ENCODE results near the gene SPCS1. TPM values are rescaled to one million over a fixed set of nuclear protein-coding genes. Genes with fewer than 3 reads are reported as not detected.
"Not testable (repeated sequence)": the region's sequence is repeated elsewhere in the genome, so short reads cannot be mapped to it uniquely, and the experiment has no call there.

The SPCS1 gene
- total and polyA plus RNA-seq, 7 donors: 55.7 to 133 (median 85.6) TPM

DNA sequence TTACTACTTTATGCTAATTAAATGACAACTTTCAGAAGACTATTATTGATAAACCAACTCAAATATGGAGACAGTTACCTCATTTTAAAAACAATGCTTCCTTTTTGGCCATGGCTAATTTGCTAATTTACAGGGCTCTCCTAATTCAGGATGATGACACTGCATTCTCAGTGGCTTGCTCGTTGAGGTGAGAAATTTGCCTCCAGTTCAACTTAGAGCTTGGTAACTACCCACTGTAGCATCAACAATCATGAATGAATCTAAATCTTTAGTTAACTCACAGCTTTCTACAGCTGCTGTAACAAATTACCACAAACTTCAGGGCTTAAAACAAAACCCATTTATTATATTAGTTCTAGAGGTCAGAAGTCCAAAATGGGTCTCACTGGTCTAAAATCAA lies 34.2 kb upstream of the SPCS1 start:
- Histone ChIP-seq H3K27me3 (ENCODE audit: insufficient read depth in 3 of 3, low read length in 2 of 3) (no peaks in the 10 kb centered on the region), H3K4me3 (no peak overlapping the region), H3K9me3 (no peaks in the 10 kb centered on the region), H3K27ac (peak overlapping the region; percentile 57), H3K4me1 (peaks cover 7% of the 10 kb centered on the region), H3K36me3 (ENCODE audit: insufficient read depth in 1 of 2, low read depth in 1 of 2) (peaks cover 14 to 97% of the 10 kb centered on the region in 2 donors)
- intact Hi-C loops (cut with DNase I): loop anchor here (2.0 to 10.0 kb wide), 2 partner anchors 63 to 187 kb away; no protein-coding TSS in a partner anchor
- no peak for ATAC-seq
- TF ChIP-seq, protein P1, sequence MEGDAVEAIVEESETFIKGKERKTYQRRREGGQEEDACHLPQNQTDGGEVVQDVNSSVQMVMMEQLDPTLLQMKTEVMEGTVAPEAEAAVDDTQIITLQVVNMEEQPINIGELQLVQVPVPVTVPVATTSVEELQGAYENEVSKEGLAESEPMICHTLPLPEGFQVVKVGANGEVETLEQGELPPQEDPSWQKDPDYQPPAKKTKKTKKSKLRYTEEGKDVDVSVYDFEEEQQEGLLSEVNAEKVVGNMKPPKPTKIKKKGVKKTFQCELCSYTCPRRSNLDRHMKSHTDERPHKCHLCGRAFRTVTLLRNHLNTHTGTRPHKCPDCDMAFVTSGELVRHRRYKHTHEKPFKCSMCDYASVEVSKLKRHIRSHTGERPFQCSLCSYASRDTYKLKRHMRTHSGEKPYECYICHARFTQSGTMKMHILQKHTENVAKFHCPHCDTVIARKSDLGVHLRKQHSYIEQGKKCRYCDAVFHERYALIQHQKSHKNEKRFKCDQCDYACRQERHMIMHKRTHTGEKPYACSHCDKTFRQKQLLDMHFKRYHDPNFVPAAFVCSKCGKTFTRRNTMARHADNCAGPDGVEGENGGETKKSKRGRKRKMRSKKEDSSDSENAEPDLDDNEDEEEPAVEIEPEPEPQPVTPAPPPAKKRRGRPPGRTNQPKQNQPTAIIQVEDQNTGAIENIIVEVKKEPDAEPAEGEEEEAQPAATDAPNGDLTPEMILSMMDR (IDR thresholded peaks at IDR 0.05): no peak
- DNase-seq: no peak
- 35 to 61% (median 45%) methylated on average over 1 of the region's 1 CpG for WGBS, 3 donors

DNA sequence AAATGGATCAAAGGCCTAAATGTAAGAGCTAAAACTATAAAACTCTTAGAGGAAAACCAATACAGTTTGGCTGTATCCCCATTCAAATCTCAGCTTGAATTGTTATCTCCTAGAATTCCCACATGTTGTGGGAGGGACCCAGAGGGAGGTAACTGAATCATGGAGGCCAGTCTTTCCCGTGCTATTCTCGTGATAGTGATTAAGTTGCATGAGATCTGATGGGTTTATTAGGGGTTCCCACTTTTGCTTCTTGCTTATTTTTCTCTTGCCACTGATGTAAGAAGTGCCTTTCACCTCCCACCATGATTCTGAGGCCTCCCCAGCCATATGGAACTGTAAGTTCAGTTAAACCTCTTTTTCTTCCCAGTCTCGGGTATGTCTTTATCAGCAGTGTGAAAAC lies 29.7 kb upstream of the SPCS1 start:
- H3K4me3 ChIP-seq; DNase-seq; ATAC-seq; H3K27ac ChIP-seq; H3K4me1 ChIP-seq; H3K27me3 ChIP-seq (ENCODE audit: insufficient read depth in 3 of 3, low read length in 2 of 3); H3K9me3 ChIP-seq: not testable (repeated sequence)
- intact Hi-C loops (cut with DNase I): loop anchor here in 1 of 2 donors (10.0 kb wide), 1 partner anchor 191 kb away; no protein-coding TSS in a partner anchor
- H3K36me3 ChIP-seq (ENCODE audit: insufficient read depth in 1 of 2, low read depth in 1 of 2): peaks cover 22 to 91% of the 10 kb centered on the region in 2 donors
- WGBS, 3 donors: 70 to 72% (median 71%) methylated on average over 3 of the region's 3 CpGs

DNA sequence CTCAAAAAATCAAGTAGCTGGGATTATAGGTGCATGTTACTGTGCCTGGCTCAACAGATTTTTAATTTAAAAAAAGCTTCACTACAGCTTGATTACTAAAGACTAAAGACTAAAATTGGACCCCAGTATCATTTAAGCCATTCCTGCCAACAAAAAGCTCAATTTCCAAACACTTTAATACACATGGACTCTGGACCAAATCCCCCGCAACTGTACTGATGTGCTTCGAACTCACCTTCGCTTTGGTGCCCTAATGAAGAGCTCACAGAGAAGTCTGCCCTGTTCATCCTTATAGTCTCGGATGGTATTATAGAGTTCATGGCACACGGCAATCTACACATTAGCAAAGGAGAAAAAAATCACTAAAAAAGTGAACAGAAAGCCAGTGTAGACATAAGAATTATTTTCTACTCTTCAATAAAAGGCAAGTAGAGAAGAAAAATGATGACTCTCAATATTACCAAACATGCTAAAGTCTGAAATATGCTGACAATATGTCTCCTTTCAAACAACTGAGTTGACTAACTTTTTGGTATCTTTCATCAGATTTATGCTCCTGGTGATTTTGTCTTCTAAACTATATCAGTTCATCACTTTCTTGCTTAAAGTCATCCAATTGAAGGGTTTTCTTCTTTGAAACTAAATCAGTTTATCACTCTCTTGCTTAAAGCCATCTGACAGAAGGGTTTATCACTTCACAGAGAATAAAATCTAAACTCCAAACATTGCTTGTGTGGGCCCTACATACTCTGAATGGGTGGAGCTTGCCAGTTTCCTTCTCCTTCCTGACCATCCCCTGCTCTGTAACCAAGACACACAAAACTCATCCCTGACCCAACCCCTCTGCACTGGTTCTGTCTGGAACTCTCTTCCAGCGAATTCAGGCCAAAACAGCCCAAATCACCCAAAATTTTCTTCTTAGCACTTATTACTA lies 27.4 kb upstream of the SPCS1 start:
- WGBS, 3 donors: 96 to 97% (median 97%) methylated on average over 6 of the region's 6 CpGs

DNA sequence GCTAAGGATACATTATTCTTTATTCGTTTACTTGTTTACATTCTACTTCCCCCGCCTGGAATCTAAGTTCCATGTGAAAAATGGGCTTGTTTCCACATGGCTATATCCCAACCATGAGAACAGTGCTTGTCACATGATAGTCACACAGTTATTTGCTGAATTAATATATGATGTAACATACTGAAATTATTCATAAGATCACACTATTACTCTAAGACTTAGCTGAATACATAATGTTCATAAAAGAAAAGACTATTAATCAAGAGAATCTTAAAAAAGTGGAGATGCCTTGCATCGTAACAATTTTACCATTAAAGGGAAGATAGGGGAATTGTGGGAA lies 26.7 kb upstream of the SPCS1 start:
- no peak overlapping the region for H3K27ac ChIP-seq
- H3K27me3 ChIP-seq (ENCODE audit: insufficient read depth in 3 of 3, low read length in 2 of 3): no peaks in the 10 kb centered on the region
- peaks cover 18 to 71% of the 10 kb centered on the region in 2 donors for H3K36me3 ChIP-seq (ENCODE audit: insufficient read depth in 1 of 2, low read depth in 1 of 2)
- H3K9me3 ChIP-seq: no peaks in the 10 kb centered on the region
- DNase-seq: no peak
- intact Hi-C loops (cut with DNase I): loop anchor here in 1 of 2 donors (10.0 kb wide), 1 partner anchor 194 kb away; no protein-coding TSS in a partner anchor
- 77 to 82% (median 80%) methylated on average over 3 of the region's 3 CpGs for WGBS, 3 donors
- ATAC-seq: no peak
- no peak overlapping the region for H3K4me3 ChIP-seq
- TF ChIP-seq, protein P1 (IDR thresholded peaks at IDR 0.05): no peak
- H3K4me1 ChIP-seq: peaks cover 27% of the 10 kb centered on the region

More for the DNA sequence above, 27.4 kb upstream of the SPCS1 start:
- H3K36me3 ChIP-seq (ENCODE audit: insufficient read depth in 1 of 2, low read depth in 1 of 2): peaks cover 18 to 77% of the 10 kb centered on the region in 2 donors
- peaks cover 22% of the 10 kb centered on the region for H3K4me1 ChIP-seq
- DNase-seq (no peak), ATAC-seq (no peak)
- no peaks in the 10 kb centered on the region for H3K9me3 ChIP-seq
- H3K27me3 ChIP-seq (ENCODE audit: insufficient read depth in 3 of 3, low read length in 2 of 3): no peaks in the 10 kb centered on the region
- no peak overlapping the region for H3K4me3 ChIP-seq
- intact Hi-C loops (cut with DNase I): loop anchor here in 1 of 2 donors (10.0 kb wide), 1 partner anchor 194 kb away; no protein-coding TSS in a partner anchor
- TF ChIP-seq, protein P1 (IDR thresholded peaks at IDR 0.05): no peak
- H3K27ac ChIP-seq: no peak overlapping the region

DNA sequence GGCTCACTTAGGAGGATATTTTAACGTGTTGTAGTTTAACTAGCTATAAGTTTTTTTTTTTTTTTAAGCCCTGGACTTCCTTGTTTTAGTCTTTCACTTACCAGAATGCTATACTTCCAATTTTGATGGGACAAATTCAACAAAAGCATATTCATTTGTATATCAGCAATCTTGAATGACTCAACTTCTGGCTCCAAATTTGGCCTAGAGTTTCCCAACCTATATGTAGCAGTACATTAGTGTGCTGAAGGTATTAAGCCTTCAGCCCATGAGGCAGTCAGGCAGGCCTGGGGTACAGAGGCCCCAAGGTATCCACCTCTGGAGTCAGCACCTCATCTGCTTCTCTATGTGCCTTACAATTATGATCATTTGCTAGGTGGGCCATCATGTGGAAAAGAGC lies 26.1 kb upstream of the SPCS1 start:
- 48 to 75% (median 56%) methylated on average over 1 of the region's 1 CpG for WGBS, 3 donors
- Histone ChIP-seq H3K27ac (no peak overlapping the region), H3K36me3 (ENCODE audit: insufficient read depth in 1 of 2, low read depth in 1 of 2) (peaks cover 18 to 64% of the 10 kb centered on the region in 2 donors), H3K27me3 (ENCODE audit: insufficient read depth in 3 of 3, low read length in 2 of 3) (no peaks in the 10 kb centered on the region), H3K4me3 (no peak overlapping the region), H3K9me3 (no peaks in the 10 kb centered on the region), H3K4me1 (peaks cover 33% of the 10 kb centered on the region)
- no peak for DNase-seq
- ATAC-seq: no peak
- TF ChIP-seq, protein P1 (IDR thresholded peaks at IDR 0.05): no peak
- intact Hi-C loops (cut with DNase I): loop anchor here in 1 of 2 donors (10.0 kb wide), 1 partner anchor 195 kb away; no protein-coding TSS in a partner anchor
